ENCODE data around the gene CMTM3.
"Not testable (repeated sequence)": the region's sequence is repeated elsewhere in the genome, so short reads cannot be mapped to it uniquely, and the experiment has no call there.

The CMTM3 gene

GRCh38 chr16:66604376-66605176 lies at the start of gene CMTM3:
Gene CMTM3 (plus strand): TSS chr16:66604704. CDS start chr16:66604806, 102 bp downstream.
- peak; percentile 80 for DNase-seq
- in situ Hi-C loops (cut with HindIII; ENCODE audit: low pct_ligation_motif_present, low pct_unique_long_range_greater_than_20kb, low sequenced_read_pairs): no loop called here

GRCh38 chr16:66560107-66560506 lies 44.4 kb upstream of the CMTM3 start:
- DNase-seq: no peak
- in situ Hi-C loops (cut with HindIII; ENCODE audit: low pct_ligation_motif_present, low pct_unique_long_range_greater_than_20kb, low sequenced_read_pairs): no loop called here

GRCh38 chr16:66561381-66562080 lies 43.0 kb upstream of the CMTM3 start:
- no peak for DNase-seq
- in situ Hi-C loops (cut with HindIII; ENCODE audit: low pct_ligation_motif_present, low pct_unique_long_range_greater_than_20kb, low sequenced_read_pairs): no loop called here

GRCh38 chr16:66562409-66562808 lies 42.1 kb upstream of the CMTM3 start:
- peak; percentile 18 for DNase-seq
- in situ Hi-C loops (cut with HindIII; ENCODE audit: low pct_ligation_motif_present, low pct_unique_long_range_greater_than_20kb, low sequenced_read_pairs): no loop called here

- DNase-seq: no peak
- in situ Hi-C loops (cut with HindIII; ENCODE audit: low pct_ligation_motif_present, low pct_unique_long_range_greater_than_20kb, low sequenced_read_pairs): no loop called here
Measured at GRCh38 chr16:66562986-66563385, 41.5 kb upstream of the CMTM3 start.

- in situ Hi-C loops (cut with HindIII; ENCODE audit: low pct_ligation_motif_present, low pct_unique_long_range_greater_than_20kb, low sequenced_read_pairs): no loop called here
- no peak for DNase-seq
Measured at GRCh38 chr16:66563574-66564334, 40.8 kb upstream of the CMTM3 start.

GRCh38 chr16:66566051-66566901 lies 38.2 kb upstream of the CMTM3 start, which contains the start of gene CMTM1:
Gene CMTM1 (plus strand): TSS chr16:66566439. CDS start chr16:66566514, 75 bp downstream.
- in situ Hi-C loops (cut with HindIII; ENCODE audit: low pct_ligation_motif_present, low pct_unique_long_range_greater_than_20kb, low sequenced_read_pairs): no loop called here

GRCh38 chr16:66567270-66567669 lies 37.2 kb upstream of the CMTM3 start:
- in situ Hi-C loops (cut with HindIII; ENCODE audit: low pct_ligation_motif_present, low pct_unique_long_range_greater_than_20kb, low sequenced_read_pairs); DNase-seq: not testable (repeated sequence)

More at GRCh38 chr16:66566051-66566901, 38.2 kb upstream of the CMTM3 start, which contains the start of gene CMTM1:
- no peak for DNase-seq

GRCh38 chr16:66568355-66568754 lies 36.1 kb upstream of the CMTM3 start:
- DNase-seq: no peak
- in situ Hi-C loops (cut with HindIII; ENCODE audit: low pct_ligation_motif_present, low pct_unique_long_range_greater_than_20kb, low sequenced_read_pairs): no loop called here

GRCh38 chr16:66569131-66569530 lies 35.4 kb upstream of the CMTM3 start:
- in situ Hi-C loops (cut with HindIII; ENCODE audit: low pct_ligation_motif_present, low pct_unique_long_range_greater_than_20kb, low sequenced_read_pairs): no loop called here

GRCh38 chr16:66569827-66570405 lies 34.6 kb upstream of the CMTM3 start:
- no peak for DNase-seq
- in situ Hi-C loops (cut with HindIII; ENCODE audit: low pct_ligation_motif_present, low pct_unique_long_range_greater_than_20kb, low sequenced_read_pairs): no loop called here

More at GRCh38 chr16:66569131-66569530, 35.4 kb upstream of the CMTM3 start:
- no peak for DNase-seq

- DNase-seq: no peak
- in situ Hi-C loops (cut with HindIII; ENCODE audit: low pct_ligation_motif_present, low pct_unique_long_range_greater_than_20kb, low sequenced_read_pairs): no loop called here
Measured at GRCh38 chr16:66572356-66572755, 32.1 kb upstream of the CMTM3 start.

GRCh38 chr16:66574081-66574480 lies 30.4 kb upstream of the CMTM3 start:
- no peak for DNase-seq
- in situ Hi-C loops (cut with HindIII; ENCODE audit: low pct_ligation_motif_present, low pct_unique_long_range_greater_than_20kb, low sequenced_read_pairs): no loop called here

- in situ Hi-C loops (cut with HindIII; ENCODE audit: low pct_ligation_motif_present, low pct_unique_long_range_greater_than_20kb, low sequenced_read_pairs): no loop called here
- DNase-seq: no peak
Measured at GRCh38 chr16:66574531-66574930, 30.0 kb upstream of the CMTM3 start.

GRCh38 chr16:66575060-66575459 lies 29.4 kb upstream of the CMTM3 start:
- in situ Hi-C loops (cut with HindIII; ENCODE audit: low pct_ligation_motif_present, low pct_unique_long_range_greater_than_20kb, low sequenced_read_pairs): no loop called here

GRCh38 chr16:66576296-66576695 lies 28.2 kb upstream of the CMTM3 start:
- DNase-seq: no peak
- in situ Hi-C loops (cut with HindIII; ENCODE audit: low pct_ligation_motif_present, low pct_unique_long_range_greater_than_20kb, low sequenced_read_pairs): no loop called here

More at GRCh38 chr16:66575060-66575459, 29.4 kb upstream of the CMTM3 start:
- no peak for DNase-seq

GRCh38 chr16:66578651-66579531 lies 25.6 kb upstream of the CMTM3 start, which contains the start of gene CMTM2:
Gene CMTM2 (plus strand): TSS chr16:66579463. CDS start chr16:66579608, 145 bp downstream.
- in situ Hi-C loops (cut with HindIII; ENCODE audit: low pct_ligation_motif_present, low pct_unique_long_range_greater_than_20kb, low sequenced_read_pairs): no loop called here
- no peak for DNase-seq
